K562 (cell line): ENCODE measurements around the gene NCAM2. TPM values are rescaled to one million over a fixed set of nuclear protein-coding genes. Genes with fewer than 3 reads are reported as not detected.

Experiments used
- ATF4 ChIP-seq: fragments of 450-650 bp; formaldehyde crosslinking; IDR thresholded peaks from 2 replicates; pipeline ENCODE4 v1.4.0; 2022; ENCODE audit warnings: mild to moderate bottlenecking, moderate library complexity
- BACH1 ChIP-seq: fragments of 200-800 bp; sonication (Bioruptor generic); IDR thresholded peaks from 2 replicates; pipeline ENCODE4 v1.6.1; 2016; ENCODE audit warnings: missing genetic modification characterization, missing compliant biosample characterization
- E4F1 ChIP-seq: fragments of 250-450 bp; sonication (Bioruptor Pico); IDR thresholded peaks from 2 replicates; pipeline ENCODE4 v1.5.0; 2021; ENCODE audit warnings: mild to moderate bottlenecking, borderline replicate concordance
- HDGF ChIP-seq: fragments of 450-650 bp; IDR thresholded peaks from 2 replicates; pipeline ENCODE4 v1.6.1; 2016
- NFIX ChIP-seq: fragments of 250-450 bp; sonication (Bioruptor Pico); IDR thresholded peaks from 2 replicates; pipeline ENCODE4 v1.4.0; 2020; ENCODE audit warnings: low read depth, mild to moderate bottlenecking, moderate library complexity
- POLR2B ChIP-seq: fragments of 450-650 bp; IDR thresholded peaks from 2 replicates; pipeline ENCODE4 v1.6.1; 2018; ENCODE audit warnings: low read depth; ENCODE audit not compliant: partially characterized antibody
- SMAD4 ChIP-seq: fragments of 250-450 bp; sonication (Bioruptor Pico); conservative IDR thresholded peaks from 2 replicates; pipeline ENCODE4 v1.8.0; 2021; ENCODE audit warnings: inconsistent platforms, mild to moderate bottlenecking, moderate library complexity
- ZBTB17 ChIP-seq: fragments of 450-650 bp; formaldehyde crosslinking; IDR thresholded peaks from 2 replicates; pipeline ENCODE4 v1.4.0; 2020; ENCODE audit warnings: mild to moderate bottlenecking
- ZFX ChIP-seq: sonication (generic); formaldehyde crosslinking; IDR thresholded peaks from 2 replicates; pipeline ENCODE4 v1.8.0; 2022; ENCODE audit warnings: mild to moderate bottlenecking, missing genetic modification reagents, moderate library complexity
- ZNF175 ChIP-seq: fragments of 200-800 bp; sonication (Bioruptor generic); IDR thresholded peaks from 2 replicates; pipeline ENCODE4 v1.6.1; 2016; ENCODE audit warnings: low read depth, mild to moderate bottlenecking, missing genetic modification characterization, missing compliant biosample characterization
- ZNF395 ChIP-seq: fragments of 200-800 bp; sonication (Bioruptor generic); IDR thresholded peaks from 2 replicates; pipeline ENCODE4 v1.6.1; 2017; ENCODE audit warnings: missing genetic modification characterization, missing compliant biosample characterization
- polyA plus RNA-seq, 8 experiments: library from polyadenylated mRNA; depleted of rRNA in 4 of 8; stranded (reverse) in 5 of 8; unstranded in 3 of 8; fragments of >200 nt; fragmentation: Nextera tagmentation in 2 of 8; fragmentation: Illumina TruSeq in 1 of 8; extraction: Ambion mirVana in 2 of 8; extraction: Trizol in 1 of 8; gene quantifications; 2 replicates each; pipeline versions ENCODE4 v1.2.1 to v1.2.3, GENCODE V29; 2011 to 2014; ENCODE audit warnings: inconsistent platforms in 1 of 8, missing spikeins in 1 of 8
- total RNA-seq, 7 experiments: library from RNA; depleted of rRNA in 6 of 7; stranded (reverse); fragments of >200 nt in 6 of 7; fragmentation: Illumina TruSeq in 2 of 7; extraction: Trizol in 2 of 7; gene quantifications; 2 replicates each; pipeline versions ENCODE4 v1.2.1 to v1.2.3, GENCODE V29; 2011 to 2021; ENCODE audit warnings: low replicate concordance in 1 of 7
- TF ChIP-seq, protein P1 (sequence below), 2 experiments: fragments of 450-650 bp in 1 of 2; sonication (generic) in 1 of 2; formaldehyde crosslinking in 1 of 2; IDR thresholded peaks; 2 replicates each; pipeline versions ENCODE4 v1.7.1 to v1.9.0; 2016 to 2022; ENCODE audit warnings: inconsistent platforms in 1 of 2, mild to moderate bottlenecking in 1 of 2, missing genetic modification reagents in 1 of 2

NCAM2 gene
- total and polyA plus RNA-seq, 9 of the 15 experiments (the other 6 are each of a cell fraction or from before 2014, with no cell fraction given), result 14.0 to 58.2 (median 27.8) TPM

DNA sequence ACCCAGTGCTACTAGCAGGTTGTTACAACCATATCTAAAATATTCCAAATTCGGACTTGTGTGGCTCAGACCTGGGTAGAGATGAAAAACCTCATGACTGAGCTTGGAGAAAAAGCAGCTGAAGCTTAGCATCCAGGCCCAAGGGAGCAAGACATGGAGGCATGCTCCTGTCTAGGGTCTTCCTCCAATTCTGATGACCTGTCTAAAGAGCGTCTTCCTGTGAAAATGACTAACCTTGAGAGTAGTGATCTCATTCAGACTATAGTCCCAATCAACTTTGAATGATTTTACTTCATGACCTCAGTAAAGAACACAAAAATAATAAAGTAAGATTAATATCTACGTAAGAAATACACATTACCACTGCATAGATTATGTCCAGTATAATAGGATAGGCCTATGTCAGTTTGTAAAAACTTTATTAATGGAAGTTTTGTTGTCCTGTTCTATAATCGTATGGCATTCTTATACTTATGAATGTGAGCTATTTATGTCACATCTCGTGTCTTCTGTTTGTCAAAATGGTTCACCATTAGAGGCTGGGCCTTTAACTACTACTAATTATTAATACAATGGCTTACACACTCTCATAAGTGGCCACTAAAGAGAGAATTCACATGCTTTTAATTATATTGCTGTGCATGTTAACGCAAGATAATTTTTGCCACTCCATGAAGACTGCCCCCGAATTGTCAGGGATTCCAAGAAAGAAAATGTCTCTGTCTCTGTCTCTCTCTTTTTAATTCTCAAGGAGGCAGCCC, 201.3 kb downstream of the NCAM2 start (continued):
- TF ChIP-seq ZNF175 (CRISPR knock-in tag) (peak; percentile 72; the same call in 1 of the 2 replicates), E4F1 (CRISPR knock-in tag) (peak; percentile 15; the same call in 1 of the 2 replicates), BACH1 (tag) (peak; percentile 23; the same call in 1 of the 2 replicates), ATF4 (CRISPR knock-in tag) (peak; percentile 27; the same call in 1 of the 2 replicates), POLR2B (peak; percentile 25), ZFX (CRISPR knock-in tag) (peak; percentile 35; the same call in 1 of the 2 replicates), NFIX (CRISPR knock-in tag) (no peak), HDGF (0 out of 2 replicates have a peak, but pooled peaks have one; percentile 7), ZBTB17 (CRISPR knock-in tag) (0 out of 2 replicates have a peak, but pooled peaks have one; percentile 9), SMAD4 (CRISPR knock-in tag) (0 out of 2 replicates have a peak, but pooled peaks have one; percentile 36), ZNF395 (CRISPR knock-in tag) (peak; percentile 72)
- TF ChIP-seq, protein P1, sequence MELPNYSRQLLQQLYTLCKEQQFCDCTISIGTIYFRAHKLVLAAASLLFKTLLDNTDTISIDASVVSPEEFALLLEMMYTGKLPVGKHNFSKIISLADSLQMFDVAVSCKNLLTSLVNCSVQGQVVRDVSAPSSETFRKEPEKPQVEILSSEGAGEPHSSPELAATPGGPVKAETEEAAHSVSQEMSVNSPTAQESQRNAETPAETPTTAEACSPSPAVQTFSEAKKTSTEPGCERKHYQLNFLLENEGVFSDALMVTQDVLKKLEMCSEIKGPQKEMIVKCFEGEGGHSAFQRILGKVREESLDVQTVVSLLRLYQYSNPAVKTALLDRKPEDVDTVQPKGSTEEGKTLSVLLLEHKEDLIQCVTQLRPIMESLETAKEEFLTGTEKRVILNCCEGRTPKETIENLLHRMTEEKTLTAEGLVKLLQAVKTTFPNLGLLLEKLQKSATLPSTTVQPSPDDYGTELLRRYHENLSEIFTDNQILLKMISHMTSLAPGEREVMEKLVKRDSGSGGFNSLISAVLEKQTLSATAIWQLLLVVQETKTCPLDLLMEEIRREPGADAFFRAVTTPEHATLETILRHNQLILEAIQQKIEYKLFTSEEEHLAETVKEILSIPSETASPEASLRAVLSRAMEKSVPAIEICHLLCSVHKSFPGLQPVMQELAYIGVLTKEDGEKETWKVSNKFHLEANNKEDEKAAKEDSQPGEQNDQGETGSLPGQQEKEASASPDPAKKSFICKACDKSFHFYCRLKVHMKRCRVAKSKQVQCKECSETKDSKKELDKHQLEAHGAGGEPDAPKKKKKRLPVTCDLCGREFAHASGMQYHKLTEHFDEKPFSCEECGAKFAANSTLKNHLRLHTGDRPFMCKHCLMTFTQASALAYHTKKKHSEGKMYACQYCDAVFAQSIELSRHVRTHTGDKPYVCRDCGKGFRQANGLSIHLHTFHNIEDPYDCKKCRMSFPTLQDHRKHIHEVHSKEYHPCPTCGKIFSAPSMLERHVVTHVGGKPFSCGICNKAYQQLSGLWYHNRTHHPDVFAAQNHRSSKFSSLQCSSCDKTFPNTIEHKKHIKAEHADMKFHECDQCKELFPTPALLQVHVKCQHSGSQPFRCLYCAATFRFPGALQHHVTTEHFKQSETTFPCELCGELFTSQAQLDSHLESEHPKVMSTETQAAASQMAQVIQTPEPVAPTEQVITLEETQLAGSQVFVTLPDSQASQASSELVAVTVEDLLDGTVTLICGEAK (IDR thresholded peaks at IDR 0.05), result peak; percentile 81
- TF ChIP-seq, protein P1 (CRISPR knock-in tag; IDR thresholded peaks at IDR 0.05), result peak; percentile 62; the same call in 1 of the 2 replicates
